ENCODE measurements around the gene UBE2Z.

The UBE2Z gene

DNA sequence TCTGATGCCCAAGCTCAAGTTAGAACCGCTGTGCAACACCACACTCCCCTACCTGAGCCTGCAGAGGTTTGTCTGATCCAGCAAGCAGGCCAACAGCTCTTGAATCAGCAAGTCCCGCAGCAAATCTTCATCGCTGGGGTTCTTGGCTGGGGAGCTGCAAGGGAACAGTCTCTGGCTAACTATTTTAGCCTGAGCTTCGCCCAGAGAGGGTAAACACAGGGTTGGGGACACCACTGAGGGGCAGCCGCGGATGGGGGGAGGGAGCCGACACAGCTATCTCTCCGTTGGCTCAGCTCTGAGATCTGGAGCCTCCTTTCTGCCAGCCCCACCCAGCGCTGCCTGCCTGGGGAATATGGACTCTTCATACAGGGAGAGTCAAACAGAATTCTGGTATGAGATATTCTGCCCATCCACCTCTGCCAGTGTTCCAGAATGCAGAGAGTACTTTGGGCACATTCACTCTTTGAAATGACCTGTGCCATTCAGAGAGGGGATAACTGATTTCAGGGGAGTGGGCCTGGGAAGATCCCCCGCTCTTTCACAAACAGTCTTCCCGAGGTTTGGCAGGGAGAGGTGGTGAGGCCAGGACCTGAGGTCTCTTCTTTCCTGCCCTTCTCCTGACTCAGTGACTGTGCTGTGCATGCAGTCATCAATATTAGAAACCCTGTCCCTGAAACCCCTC lies 52.8 kb downstream of the UBE2Z start:
- no peak for DNase-seq (ENCODE audit: low read depth)

DNA sequence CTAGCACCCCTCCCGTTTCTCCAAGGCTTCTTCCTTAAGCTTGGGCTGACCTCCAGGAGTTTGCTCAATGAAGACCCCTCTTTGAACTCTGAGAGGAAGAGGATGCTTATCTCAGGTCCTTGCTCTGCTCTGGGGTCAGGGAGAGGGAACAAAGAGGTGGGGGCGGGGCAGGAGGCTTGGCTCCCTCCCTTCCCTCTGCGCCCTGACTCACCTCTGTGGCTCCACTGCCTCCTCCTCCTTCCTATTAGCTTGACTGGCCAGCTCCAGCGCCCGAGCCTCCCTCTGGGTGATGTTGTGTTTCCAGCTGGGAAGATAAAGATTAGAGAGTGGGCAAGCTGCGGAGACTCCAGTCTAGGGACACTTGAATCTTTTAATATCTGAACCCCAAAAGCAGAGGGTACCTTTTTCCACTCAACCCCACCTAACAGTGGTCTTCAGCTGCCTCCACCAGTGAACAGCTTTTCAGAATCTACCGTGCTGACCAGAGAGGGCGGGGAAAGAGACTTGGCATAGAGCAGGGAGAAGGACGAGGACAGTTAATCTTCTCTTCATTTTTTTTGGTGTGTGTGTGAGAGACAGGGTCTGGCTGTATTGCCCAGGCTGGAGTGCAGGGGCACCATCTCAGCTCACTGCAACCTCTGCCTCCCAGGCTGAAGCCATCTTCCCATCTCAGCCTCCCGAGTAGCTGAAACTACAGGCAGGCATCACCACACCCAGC lies 53.5 kb downstream of the UBE2Z start:
- no peak for DNase-seq (ENCODE audit: low read depth)

DNA sequence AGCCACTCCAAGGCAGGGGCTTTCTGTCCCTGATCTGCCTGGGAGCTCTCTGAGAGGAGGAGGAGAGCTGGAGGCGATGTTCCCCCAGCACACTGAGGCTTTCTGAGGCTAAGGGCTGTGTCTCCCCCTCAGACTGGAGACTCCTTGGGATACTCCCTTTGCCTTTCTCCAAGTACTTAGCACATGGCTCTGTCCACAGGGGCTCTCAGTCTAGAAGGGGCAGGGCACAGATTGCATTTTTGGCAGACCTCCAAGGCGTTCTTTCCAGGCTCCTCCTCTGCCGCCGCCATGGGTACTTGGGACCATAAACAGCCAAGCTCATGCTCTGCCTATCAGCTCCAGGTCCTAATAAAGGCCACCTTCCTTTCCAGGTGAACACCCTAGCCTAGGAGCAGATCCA lies 62.0 kb downstream of the UBE2Z start:
- DNase-seq (ENCODE audit: low read depth) = no peak

DNA sequence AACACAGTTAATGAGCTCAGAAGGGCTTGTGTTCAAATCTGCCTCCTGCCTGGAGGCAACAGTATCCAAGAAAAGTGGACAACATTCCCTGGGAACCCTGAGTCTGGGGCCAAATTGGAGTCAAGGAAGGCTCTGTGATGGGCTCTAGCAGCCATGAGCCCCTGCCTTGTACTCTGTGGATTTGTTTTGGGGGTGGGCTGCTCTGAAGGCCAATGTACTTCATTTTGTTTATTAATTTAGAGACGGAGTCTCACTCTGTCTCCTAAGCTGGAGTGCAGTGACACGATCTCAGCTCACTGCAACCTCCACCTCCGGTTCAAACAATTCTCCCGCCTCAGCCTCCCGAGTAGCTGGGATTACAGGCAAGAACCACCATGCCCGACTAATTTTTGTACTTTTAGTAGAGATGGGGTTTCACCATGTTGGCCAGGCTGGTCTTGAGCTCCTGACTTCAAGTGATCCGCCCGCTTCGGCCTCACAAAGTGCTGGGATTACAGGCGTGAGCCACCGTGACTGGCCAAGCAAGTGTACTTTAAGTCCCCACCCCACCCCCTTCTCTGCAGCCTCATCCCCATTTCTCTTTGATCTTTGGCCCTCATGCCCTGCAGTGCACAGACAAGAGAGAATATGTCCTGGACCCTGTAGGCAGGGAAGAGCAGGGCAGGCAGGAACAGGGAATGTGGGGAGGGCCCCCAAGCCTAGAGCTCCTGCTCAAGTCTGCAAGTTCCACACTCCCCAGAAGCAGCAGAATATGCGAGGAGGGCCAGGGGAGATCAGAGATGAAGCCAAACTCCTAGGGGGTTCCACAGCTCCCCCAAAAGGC lies 62.9 kb downstream of the UBE2Z start:
- no peak for DNase-seq (ENCODE audit: low read depth)

DNA sequence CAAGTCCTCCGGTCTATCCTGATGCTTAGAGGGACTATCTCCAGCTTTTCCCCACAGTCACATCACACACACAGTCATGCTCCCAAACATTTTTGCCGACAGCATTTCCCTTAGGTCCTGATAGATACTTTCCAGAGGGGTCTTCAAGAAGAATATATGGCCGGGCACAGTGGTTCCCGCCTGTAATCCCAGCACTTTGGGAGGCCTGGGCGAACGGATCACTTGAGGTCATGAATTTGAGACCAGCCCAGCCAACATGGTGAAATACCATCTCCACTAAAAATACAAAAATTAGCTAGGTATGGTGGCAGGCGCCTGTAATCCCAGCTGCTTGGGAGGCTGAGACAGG lies 64.5 kb downstream of the UBE2Z start:
- DNase-seq (ENCODE audit: low read depth) = peak; percentile 50

DNA sequence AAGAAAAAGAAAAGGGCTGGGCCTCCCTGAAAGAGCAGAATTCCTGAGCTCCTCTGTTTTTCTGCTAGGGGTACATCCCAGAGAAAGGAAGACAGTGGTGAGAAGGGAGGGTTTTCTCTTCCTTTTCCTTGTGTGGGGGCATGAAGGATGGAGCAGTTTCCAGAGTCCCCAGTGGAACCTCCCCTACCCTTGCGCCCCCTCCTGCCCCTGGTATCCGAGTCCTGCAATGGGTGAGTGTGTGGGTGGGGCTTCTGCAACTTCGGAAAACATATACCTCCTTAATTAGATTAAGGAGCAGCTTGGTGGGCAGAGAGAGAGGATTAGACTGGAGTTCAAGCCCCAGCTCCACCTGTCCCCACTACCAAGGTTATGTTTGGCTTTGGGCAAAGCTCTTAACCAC lies 65.6 kb downstream of the UBE2Z start:
- DNase-seq (ENCODE audit: low read depth) = no peak

Data from HS-27A (cell line).